ENCODE data around the gene AFTPH. TPM values are rescaled to one million over a fixed set of nuclear protein-coding genes. Genes with fewer than 3 reads are reported as not detected.

Gene AFTPH
- total RNA-seq, 2 experiments from 2014 or later: 24.2 to 24.3 TPM

DNA sequence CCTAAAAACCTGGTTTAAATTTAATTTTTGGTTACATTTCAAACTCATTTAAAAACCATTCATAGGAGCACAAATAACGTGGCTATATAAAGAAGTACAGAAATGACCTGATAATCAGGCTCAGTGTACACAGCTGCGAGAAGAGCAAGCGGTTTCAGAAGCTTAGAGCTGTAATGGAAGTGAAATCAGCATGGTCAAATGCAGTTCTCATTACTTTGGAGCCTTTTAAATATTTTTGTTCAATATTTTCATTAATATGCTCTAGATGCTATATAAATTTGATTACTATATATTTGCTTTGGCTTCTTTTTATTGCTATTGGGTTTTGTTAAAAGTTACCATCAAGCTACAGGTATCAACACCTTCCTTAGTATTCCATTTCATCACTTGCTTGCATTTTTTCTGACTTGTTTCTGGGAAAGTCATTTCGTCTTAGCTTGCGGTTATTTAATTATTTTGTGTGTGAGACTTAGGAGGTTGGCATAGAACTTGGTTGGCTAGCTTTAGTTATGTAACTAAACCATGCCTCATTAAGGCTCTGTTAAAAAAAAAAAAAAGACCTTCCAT, 58.7 kb downstream of the AFTPH start:
- H3K27ac ChIP-seq (ENCODE audit: low read depth in 1 of 2, low read length in 2 of 2): no peak overlapping the region
- H3K36me3 ChIP-seq (ENCODE audit: insufficient read depth, low read length): peaks cover 46% of the 10 kb centered on the region
- no peak overlapping the region for H3K4me3 Mint-ChIP-seq
- CTCF ChIA-PET: interaction anchor here (0.7 to 1.0 kb wide), 2 partner anchors 10 to 335 kb away, joined by 3 read pairs; no protein-coding TSS in a partner anchor
- DNase-seq (no peak), ATAC-seq (ENCODE audit: poor library complexity) (no peak)
- no peak overlapping the region for H3K4me3 ChIP-seq (ENCODE audit: low read length)
- no peaks in the 10 kb centered on the region for H3K9me3 Mint-ChIP-seq
- no peaks in the 10 kb centered on the region for H3K27me3 Mint-ChIP-seq
- intact Hi-C loops (cut with DNase I, micrococcal nuclease): no loop called here
- peaks cover 47% of the 10 kb centered on the region for H3K36me3 Mint-ChIP-seq (ENCODE audit: low read depth)
- no peaks in the 10 kb centered on the region for H3K27me3 ChIP-seq (ENCODE audit: control insufficient read depth in 1 of 2, insufficient read depth in 2 of 2, low read length in 2 of 2)
- no peaks in the 10 kb centered on the region for H3K4me1 ChIP-seq (ENCODE audit: insufficient read depth, low read length)
- H3K27ac Mint-ChIP-seq: no peak overlapping the region
- no peaks in the 10 kb centered on the region for H3K4me1 Mint-ChIP-seq (ENCODE audit: low read depth)
- H3K9me3 ChIP-seq (ENCODE audit: control insufficient read depth in 1 of 2, insufficient read depth in 1 of 2, low read length in 2 of 2): no peaks in the 10 kb centered on the region
- POLR2A ChIA-PET: interaction anchor here (1.1 kb wide), 1 partner anchor 71 kb away, joined by 3 read pairs; the partner anchor contains the start of gene SERTAD2
- no peak for TF ChIP-seq CTCF (IDR thresholded peaks at IDR 0.05)

- DNase-seq (no peak), ATAC-seq (ENCODE audit: poor library complexity) (no peak)
- POLR2A ChIA-PET: interaction anchor here (1.3 to 1.6 kb wide), 3 partner anchors 21 to 165 kb away, joined by 4 to 5 read pairs (median 4); partner anchors contain the start of gene SERTAD2
- H3K27ac Mint-ChIP-seq: no peak overlapping the region
- Histone ChIP-seq H3K27ac (ENCODE audit: low read depth in 1 of 2, low read length in 2 of 2) (no peak overlapping the region), H3K4me3 (ENCODE audit: low read length) (no peak overlapping the region), H3K9me3 (ENCODE audit: control insufficient read depth in 1 of 2, insufficient read depth in 1 of 2, low read length in 2 of 2) (no peaks in the 10 kb centered on the region), H3K27me3 (ENCODE audit: control insufficient read depth in 1 of 2, insufficient read depth in 2 of 2, low read length in 2 of 2) (no peaks in the 10 kb centered on the region), H3K36me3 (ENCODE audit: insufficient read depth, low read length) (peaks cover 56% of the 10 kb centered on the region), H3K4me1 (ENCODE audit: insufficient read depth, low read length) (no peaks in the 10 kb centered on the region)
- H3K4me3 Mint-ChIP-seq: no peak overlapping the region
- CTCF ChIA-PET: interaction anchor here (1.5 to 1.6 kb wide), 3 partner anchors 12 to 281 kb away, joined by 5 to 8 read pairs (median 8); no protein-coding TSS in a partner anchor
- TF ChIP-seq CTCF (IDR thresholded peaks at IDR 0.05): no peak
- no peaks in the 10 kb centered on the region for H3K9me3 Mint-ChIP-seq
- no peaks in the 10 kb centered on the region for H3K4me1 Mint-ChIP-seq (ENCODE audit: low read depth)
- peaks cover 48% of the 10 kb centered on the region for H3K36me3 Mint-ChIP-seq (ENCODE audit: low read depth)
- intact Hi-C loops (cut with DNase I, micrococcal nuclease): loop anchor here in 1 of 2 experiments (2.0 kb wide), 1 partner anchor 61 kb away; no protein-coding TSS in a partner anchor
- H3K27me3 Mint-ChIP-seq: no peaks in the 10 kb centered on the region
These were observed 61.9 kb downstream of the AFTPH start for GRCh38 chr2:64586054-64586453.

GRCh38 chr2:64586883-64587481, 62.9 kb downstream of the AFTPH start:
- peaks cover 61% of the 10 kb centered on the region for H3K36me3 ChIP-seq (ENCODE audit: insufficient read depth, low read length)
- TF ChIP-seq CTCF (IDR thresholded peaks at IDR 0.05): peak; percentile 67
- Mint-ChIP-seq H3K27me3 (no peaks in the 10 kb centered on the region), H3K4me1 (ENCODE audit: low read depth) (no peaks in the 10 kb centered on the region), H3K4me3 (no peak overlapping the region), H3K36me3 (ENCODE audit: low read depth) (peaks cover 54% of the 10 kb centered on the region), H3K27ac (no peak overlapping the region), H3K9me3 (no peaks in the 10 kb centered on the region)
- no peaks in the 10 kb centered on the region for H3K4me1 ChIP-seq (ENCODE audit: insufficient read depth, low read length)
- no peak overlapping the region for H3K27ac ChIP-seq (ENCODE audit: low read depth in 1 of 2, low read length in 2 of 2)
- peak; percentile 72 for ATAC-seq (ENCODE audit: poor library complexity)
- H3K4me3 ChIP-seq (ENCODE audit: low read length): no peak overlapping the region
- ChIA-PET CTCF (interaction anchor here (0.6 to 1.6 kb wide), 10 partner anchors 9 to 286 kb away, joined by 3 to 8 read pairs (median 4); no protein-coding TSS in a partner anchor), POLR2A (interaction anchor here (0.9 to 1.6 kb wide), 6 partner anchors 20 to 277 kb away, joined by 3 to 5 read pairs (median 4); partner anchors contain the start of genes AFTPH and SERTAD2)
- no peaks in the 10 kb centered on the region for H3K27me3 ChIP-seq (ENCODE audit: control insufficient read depth in 1 of 2, insufficient read depth in 2 of 2, low read length in 2 of 2)
- H3K9me3 ChIP-seq (ENCODE audit: control insufficient read depth in 1 of 2, insufficient read depth in 1 of 2, low read length in 2 of 2): no peaks in the 10 kb centered on the region
- intact Hi-C loops (cut with DNase I, micrococcal nuclease): loop anchor here (1.0 to 2.0 kb wide), 3 partner anchors 60 to 286 kb away; no protein-coding TSS in a partner anchor
- DNase-seq: peak in 3 of 14 experiments; percentile 48 to 71 (median 68)
